Measurements from ENCODE around the gene BPIFB4. TPM values are rescaled to one million over a fixed set of nuclear protein-coding genes. Genes with fewer than 3 reads are reported as not detected.

The BPIFB4 gene
- total and polyA plus RNA-seq, 11 donors = not detected

GRCh38 chr20:33053291-33054106 is 25.9 kb upstream of the BPIFB4 start, which contains the start of gene BPIFB3:
TSS of gene BPIFB3 (plus strand) at chr20:33053903. CDS start at chr20:33055436, 1,533 bp downstream.
- 73 to 84% (median 82%) methylated on average over 19 to 25 of the region's 25 CpGs for WGBS, 4 donors
- Histone ChIP-seq H3K4me1 (no peaks in the 10 kb centered on the region), H3K9me3 (no peaks in the 10 kb centered on the region), H3K27ac (no peak within 1 kb of the TSS), H3K36me3 (no peaks in the 10 kb centered on the region), H3K27me3 (peaks cover 0 to 3% (median 0%) of the 10 kb centered on the region in 9 donors), H3K4me3 (no peak within 1 kb of the TSS)
- no peak for TF ChIP-seq CTCF (IDR thresholded peaks at IDR 0.05)
- TF ChIP-seq POLR2A (IDR thresholded peaks at IDR 0.05) = no peak
- intact Hi-C loops (cut with DNase I) = no loop called here
- DNase-seq (no peak), ATAC-seq (no peak)

GRCh38 chr20:33054381-33054780 is 25.1 kb upstream of the BPIFB4 start:
- Histone ChIP-seq H3K36me3 (no peaks in the 10 kb centered on the region), H3K4me3 (no peak overlapping the region), H3K27ac (no peak overlapping the region), H3K4me1 (no peaks in the 10 kb centered on the region), H3K9me3 (no peaks in the 10 kb centered on the region), H3K27me3 (peaks cover 0 to 3% (median 0%) of the 10 kb centered on the region in 9 donors)
- ATAC-seq (no peak), DNase-seq (no peak)
- intact Hi-C loops (cut with DNase I) = no loop called here
- WGBS, 4 donors = 70 to 77% (median 76%) methylated on average over 7 of the region's 7 CpGs
- TF ChIP-seq POLR2A (IDR thresholded peaks at IDR 0.05) (no peak), CTCF (IDR thresholded peaks at IDR 0.05) (no peak)

GRCh38 chr20:33054791-33055190 is 24.7 kb upstream of the BPIFB4 start:
- WGBS, 4 donors = 65 to 75% (median 73%) methylated on average over 2 of the region's 2 CpGs
- TF ChIP-seq POLR2A (IDR thresholded peaks at IDR 0.05) (no peak), CTCF (IDR thresholded peaks at IDR 0.05) (no peak)

GRCh38 chr20:33059136-33059535 is 20.3 kb upstream of the BPIFB4 start:
- Histone ChIP-seq H3K4me1 (no peaks in the 10 kb centered on the region), H3K4me3 (no peak overlapping the region), H3K36me3 (no peaks in the 10 kb centered on the region), H3K27me3 (peaks cover 0 to 3% (median 0%) of the 10 kb centered on the region in 9 donors), H3K9me3 (no peaks in the 10 kb centered on the region), H3K27ac (no peak overlapping the region)
- DNase-seq (no peak), ATAC-seq (no peak)
- WGBS, 4 donors = 64 to 85% (median 77%) methylated on average over 7 of the region's 7 CpGs
- intact Hi-C loops (cut with DNase I) = no loop called here
- TF ChIP-seq CTCF (IDR thresholded peaks at IDR 0.05) = no peak
- TF ChIP-seq POLR2A (IDR thresholded peaks at IDR 0.05) = no peak

More at GRCh38 chr20:33054791-33055190, 24.7 kb upstream of the BPIFB4 start:
- Histone ChIP-seq H3K27ac (no peak overlapping the region), H3K9me3 (no peaks in the 10 kb centered on the region), H3K4me1 (no peaks in the 10 kb centered on the region), H3K27me3 (peaks cover 0 to 3% (median 0%) of the 10 kb centered on the region in 9 donors), H3K36me3 (no peaks in the 10 kb centered on the region), H3K4me3 (no peak overlapping the region)
- intact Hi-C loops (cut with DNase I) = no loop called here
- DNase-seq = no peak
- ATAC-seq = no peak

All from heart left ventricle (tissue), 16 donors.